ENCODE measurements around the gene ARHGAP1.
A peak's percentile ranks its signal among the peaks of the same experiment; 100 is the strongest.
"Not testable (repeated sequence)": the region's sequence is repeated elsewhere in the genome, so short reads cannot be mapped to it uniquely, and the experiment has no call there.

Gene ARHGAP1

DNA sequence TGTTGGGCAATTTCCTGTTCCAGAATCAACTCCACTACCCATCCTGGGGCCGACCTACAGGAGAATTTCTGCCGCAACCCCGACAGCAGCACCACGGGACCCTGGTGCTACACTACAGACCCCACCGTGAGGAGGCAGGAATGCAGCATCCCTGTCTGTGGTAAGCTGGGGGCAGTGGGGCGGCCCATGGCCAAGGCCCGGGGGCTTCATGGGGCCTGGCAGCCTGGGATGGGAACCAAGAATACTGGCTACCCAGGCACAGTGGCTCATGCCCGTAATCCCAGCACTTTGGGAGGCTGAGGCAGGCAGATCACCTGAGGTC lies 22.9 kb upstream of the ARHGAP1 start:
- DNase-seq (ENCODE audit: low read depth): no peak

GRCh38 chr11:46722566-46723358 lies 22.3 kb upstream of the ARHGAP1 start:
- no peak for DNase-seq (ENCODE audit: low read depth)

DNA sequence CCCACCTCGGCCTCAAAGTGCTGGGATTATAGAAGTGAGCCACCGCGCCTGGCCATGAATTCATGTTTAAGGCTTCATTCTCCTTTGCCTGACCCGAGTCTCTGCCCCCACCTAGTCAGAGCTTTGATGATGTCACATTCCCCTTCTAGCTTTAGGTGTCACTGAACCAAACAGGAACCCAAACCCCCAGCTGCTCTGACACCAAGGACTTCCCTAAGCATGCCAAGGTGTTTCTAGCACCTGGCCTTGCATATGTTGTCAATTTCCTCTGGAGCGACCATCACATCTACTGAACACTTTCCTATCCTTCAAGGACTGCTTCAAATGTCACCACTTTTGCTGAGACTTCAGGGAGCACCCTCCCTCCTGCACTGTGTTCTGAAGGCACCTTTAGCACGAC lies 20.9 kb upstream of the ARHGAP1 start:
- no peak for DNase-seq (ENCODE audit: low read depth)

GRCh38 chr11:46719543-46720218 lies 19.3 kb upstream of the ARHGAP1 start:
- DNase-seq (ENCODE audit: low read depth): no peak

GRCh38 chr11:46719048-46719542 lies 18.7 kb upstream of the ARHGAP1 start, which contains the start of gene F2:
Gene F2 (plus strand): TSS chr11:46719213. CDS start chr11:46719236, 23 bp downstream.
- DNase-seq (ENCODE audit: low read depth): no peak

GRCh38 chr11:46718155-46719019 lies 18.0 kb upstream of the ARHGAP1 start:
- DNase-seq (ENCODE audit: low read depth): no peak

- not testable (repeated sequence) for DNase-seq (ENCODE audit: low read depth)
These were observed 17.4 kb upstream of the ARHGAP1 start for GRCh38 chr11:46717825-46718154.

- DNase-seq (ENCODE audit: low read depth): no peak
These were observed 12.6 kb upstream of the ARHGAP1 start for GRCh38 chr11:46712874-46713576.

DNA sequence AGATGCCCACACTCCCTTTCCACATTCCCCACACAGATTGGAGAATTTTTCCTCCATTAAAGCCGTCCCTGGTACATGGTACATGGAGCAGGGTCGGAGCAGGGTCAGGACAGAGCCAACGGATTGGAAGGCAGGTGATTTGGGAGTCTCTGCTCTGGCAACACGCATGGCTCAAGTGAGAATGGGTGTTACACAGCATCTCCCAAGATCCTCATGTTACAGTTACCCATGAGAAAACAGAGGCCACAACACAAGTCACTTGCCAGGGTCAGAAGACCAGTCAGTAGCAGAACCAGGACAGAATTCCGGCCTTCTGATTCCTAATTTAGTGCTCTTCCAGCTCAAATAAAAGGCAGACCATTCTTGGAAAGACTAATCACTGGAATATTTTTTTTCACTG lies 10.9 kb upstream of the ARHGAP1 start:
- peak; percentile 64 for DNase-seq (ENCODE audit: low read depth)

- DNase-seq (ENCODE audit: low read depth): peak; percentile 99
These were observed 10.4 kb upstream of the ARHGAP1 start for GRCh38 chr11:46710821-46711269.

DNA sequence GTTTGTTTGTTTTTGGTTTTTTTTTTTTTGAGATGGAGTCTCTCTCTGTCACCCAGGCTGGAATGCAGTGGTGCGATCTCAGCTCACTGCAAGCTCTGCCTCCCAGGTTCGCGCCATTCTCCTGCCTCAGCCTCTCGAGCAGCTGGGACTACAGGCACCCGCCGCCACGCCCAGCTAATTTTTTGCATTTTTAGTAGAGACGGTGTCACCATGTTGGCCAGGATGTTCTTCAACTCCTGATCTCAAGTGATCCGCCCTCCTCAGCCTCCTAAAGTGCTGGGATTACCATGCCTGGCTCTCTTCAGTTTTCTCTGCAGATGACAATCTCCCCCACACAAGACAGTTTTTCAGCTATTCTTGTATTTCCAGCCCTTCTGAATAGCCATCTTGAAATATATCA lies 8.9 kb upstream of the ARHGAP1 start:
- DNase-seq (ENCODE audit: low read depth): not testable (repeated sequence)

GRCh38 chr11:46706886-46707285 lies 6.5 kb upstream of the ARHGAP1 start:
- no peak for DNase-seq (ENCODE audit: low read depth)

- DNase-seq (ENCODE audit: low read depth): no peak
These were observed 4.8 kb upstream of the ARHGAP1 start for GRCh38 chr11:46705070-46705688.

DNA sequence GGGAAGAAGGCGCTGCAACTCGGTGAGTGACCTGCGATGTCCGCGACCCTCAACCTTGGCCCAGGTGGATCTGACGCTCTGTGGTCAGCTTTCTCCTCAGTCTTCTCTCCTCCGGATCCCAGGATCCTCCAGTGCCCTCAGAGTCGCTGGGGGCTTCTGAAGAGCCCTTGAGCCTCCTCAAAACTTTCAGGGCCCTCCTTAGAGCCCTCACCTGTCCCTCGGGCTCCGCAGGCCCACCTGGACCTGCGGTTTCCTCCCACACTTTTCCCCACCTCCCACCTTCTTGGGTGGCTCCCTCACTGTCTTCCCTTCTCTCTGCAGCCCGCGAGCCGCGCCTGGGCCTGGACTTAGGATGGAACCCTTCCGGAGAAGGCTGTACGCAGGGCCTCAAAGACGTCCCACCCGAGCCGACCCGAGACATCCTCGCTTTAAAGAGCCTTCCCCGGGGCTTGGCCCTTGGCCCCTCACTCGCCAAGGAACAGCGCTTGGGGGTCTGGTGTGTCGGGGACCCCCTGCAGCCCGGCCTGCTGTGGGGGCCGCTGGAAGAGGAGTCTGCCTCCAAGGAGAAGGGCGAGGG lies 747 bp upstream of the ARHGAP1 start:
- DNase-seq (ENCODE audit: low read depth): no peak

- DNase-seq (ENCODE audit: low read depth): no peak
These were observed 1.8 kb downstream of the ARHGAP1 start for GRCh38 chr11:46698597-46698996.

- no peak for DNase-seq (ENCODE audit: low read depth)
These were observed 2.7 kb downstream of the ARHGAP1 start for GRCh38 chr11:46697723-46698122.

DNA sequence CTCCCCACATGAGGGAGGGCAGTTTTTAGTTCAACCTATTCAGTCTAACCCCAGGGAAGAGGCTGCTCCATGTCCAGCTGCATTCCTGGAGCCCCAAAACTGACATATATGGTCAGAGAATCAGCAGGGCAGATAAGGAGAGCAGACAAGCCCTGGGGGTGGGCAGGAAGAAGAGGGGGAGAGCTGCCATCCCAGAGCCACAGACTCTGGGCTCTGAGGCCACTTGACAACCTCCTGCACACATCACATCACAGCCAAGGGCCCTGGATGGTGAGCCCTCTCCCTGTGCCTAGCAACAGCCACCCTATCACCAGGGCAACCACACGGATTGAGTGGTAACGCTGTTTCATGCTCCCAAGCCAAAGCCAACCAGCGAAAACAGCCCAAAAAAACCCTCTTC lies 3.1 kb downstream of the ARHGAP1 start:
- DNase-seq (ENCODE audit: low read depth): no peak

DNA sequence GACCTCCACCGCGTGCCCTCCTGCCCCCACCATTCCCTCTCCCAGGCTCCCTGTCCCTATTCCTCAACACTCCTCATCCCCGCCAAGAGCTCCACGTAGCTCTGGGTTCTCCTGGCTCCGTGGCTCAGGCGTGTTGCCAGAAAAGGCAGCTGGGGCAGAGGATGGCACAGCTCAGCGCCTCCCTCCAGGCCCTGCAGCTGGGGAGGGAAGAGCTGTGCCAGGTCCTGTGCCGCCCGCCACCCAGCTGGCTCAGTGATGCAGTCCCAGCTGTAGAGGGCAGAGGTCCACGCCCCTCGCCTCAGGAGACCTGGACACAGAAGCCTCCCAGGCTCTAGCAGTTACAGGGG lies 4.2 kb downstream of the ARHGAP1 start:
- DNase-seq (ENCODE audit: low read depth): no peak

DNA sequence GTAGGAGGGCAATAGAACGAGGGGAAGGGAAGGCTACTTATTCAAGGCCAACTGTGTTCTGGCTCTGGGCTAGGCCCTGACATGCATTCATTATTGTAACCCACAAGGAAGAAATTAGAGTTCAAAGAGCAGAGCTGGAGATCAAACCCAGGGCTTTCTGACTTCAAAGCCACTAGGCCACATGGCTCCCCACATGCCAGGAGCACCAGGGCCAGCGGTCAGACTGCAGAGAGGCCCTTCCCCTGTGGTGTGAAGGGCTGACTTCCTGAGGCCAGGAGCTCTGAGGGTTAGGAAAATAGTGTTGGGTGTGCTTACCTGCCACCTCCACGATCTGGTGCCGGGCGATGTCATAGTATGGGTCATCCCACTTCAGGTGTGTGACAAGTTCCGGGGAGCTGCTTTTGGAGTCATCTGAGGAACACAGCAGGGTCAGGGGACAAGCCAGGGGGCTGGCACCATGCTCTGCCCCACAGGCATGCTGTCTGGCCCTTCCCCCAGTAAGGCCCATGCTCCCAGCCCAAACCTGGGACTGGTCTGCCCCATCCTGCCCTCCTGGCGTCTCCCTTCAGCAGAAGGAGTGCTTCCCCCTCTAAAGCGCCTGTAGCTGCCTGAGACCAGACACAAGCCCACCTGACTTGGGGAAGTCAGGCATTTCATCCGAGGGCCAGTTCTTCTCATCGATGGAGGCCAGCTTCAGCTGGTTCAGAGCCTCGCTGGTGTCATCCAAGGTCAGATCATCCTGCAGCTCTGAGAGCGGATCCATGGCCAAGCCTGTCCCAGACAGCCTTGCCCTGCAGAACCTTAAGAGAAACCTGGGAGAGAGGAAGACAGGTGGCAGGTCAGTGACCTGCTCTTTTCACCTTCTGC lies 4.8 kb downstream of the ARHGAP1 start:
- DNase-seq (ENCODE audit: low read depth): no peak

DNA sequence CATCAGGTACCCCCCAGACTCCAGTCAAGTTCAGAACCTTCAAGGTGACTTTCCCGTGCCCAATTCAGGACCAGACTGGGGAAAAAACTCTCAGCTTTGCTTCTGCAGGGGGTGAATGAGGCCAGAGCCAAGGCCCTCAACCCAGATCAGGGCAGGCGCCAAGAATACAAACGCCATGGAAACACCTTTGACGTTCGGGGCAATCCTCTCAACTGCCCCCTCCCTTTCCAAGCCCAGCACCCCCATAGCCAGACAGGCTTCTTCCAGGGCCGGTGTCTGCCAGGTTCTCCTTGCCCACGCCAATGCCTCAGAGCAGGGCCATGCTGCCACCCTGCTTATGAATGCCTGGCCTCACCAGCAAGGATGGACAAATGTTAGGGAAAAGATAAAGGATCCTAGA lies 5.8 kb downstream of the ARHGAP1 start:
- no peak for DNase-seq (ENCODE audit: low read depth)
